ENCODE measurements around the gene SEPTIN10.

SEPTIN10 gene

DNA sequence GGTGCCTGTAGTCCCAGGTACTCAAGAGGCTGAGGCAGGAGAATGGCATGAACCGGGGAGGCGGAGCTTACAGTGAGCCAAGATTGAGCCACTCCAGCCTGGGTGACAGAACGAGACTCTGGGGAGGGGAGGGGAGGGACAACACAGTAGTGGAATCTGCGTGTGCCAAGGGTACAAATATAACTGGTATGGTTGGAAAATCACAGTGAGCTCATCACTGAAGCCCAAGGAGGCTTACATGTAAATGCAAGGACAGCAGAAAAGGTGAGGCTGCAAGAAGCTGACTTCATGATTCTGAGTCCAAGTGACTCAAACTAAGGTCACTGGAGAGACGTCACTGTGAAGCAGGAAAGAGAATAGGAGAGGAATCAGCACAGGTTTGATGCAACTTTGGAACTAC lies 9.2 kb downstream of the SEPTIN10 start:
- Histone ChIP-seq H3K4me2 (ENCODE audit: low read length) (no peak overlapping the region), H3K27me3 (ENCODE audit: control insufficient read depth, insufficient read depth, low read length) (no peaks in the 10 kb centered on the region), H3K4me3 (ENCODE audit: low read depth, low read length) (no peak overlapping the region), H3K36me3 (ENCODE audit: control insufficient read depth, insufficient read depth, low read length) (no peaks in the 10 kb centered on the region), H3K27ac (no peak overlapping the region), H3K9ac (no peak overlapping the region), H3K79me2 (no peaks in the 10 kb centered on the region), H2AFZ (no peak overlapping the region), H3K9me3 (ENCODE audit: control insufficient read depth, low read length) (no peaks in the 10 kb centered on the region), H3K4me1 (peaks cover 3% of the 10 kb centered on the region)
- TF ChIP-seq, protein P1, sequence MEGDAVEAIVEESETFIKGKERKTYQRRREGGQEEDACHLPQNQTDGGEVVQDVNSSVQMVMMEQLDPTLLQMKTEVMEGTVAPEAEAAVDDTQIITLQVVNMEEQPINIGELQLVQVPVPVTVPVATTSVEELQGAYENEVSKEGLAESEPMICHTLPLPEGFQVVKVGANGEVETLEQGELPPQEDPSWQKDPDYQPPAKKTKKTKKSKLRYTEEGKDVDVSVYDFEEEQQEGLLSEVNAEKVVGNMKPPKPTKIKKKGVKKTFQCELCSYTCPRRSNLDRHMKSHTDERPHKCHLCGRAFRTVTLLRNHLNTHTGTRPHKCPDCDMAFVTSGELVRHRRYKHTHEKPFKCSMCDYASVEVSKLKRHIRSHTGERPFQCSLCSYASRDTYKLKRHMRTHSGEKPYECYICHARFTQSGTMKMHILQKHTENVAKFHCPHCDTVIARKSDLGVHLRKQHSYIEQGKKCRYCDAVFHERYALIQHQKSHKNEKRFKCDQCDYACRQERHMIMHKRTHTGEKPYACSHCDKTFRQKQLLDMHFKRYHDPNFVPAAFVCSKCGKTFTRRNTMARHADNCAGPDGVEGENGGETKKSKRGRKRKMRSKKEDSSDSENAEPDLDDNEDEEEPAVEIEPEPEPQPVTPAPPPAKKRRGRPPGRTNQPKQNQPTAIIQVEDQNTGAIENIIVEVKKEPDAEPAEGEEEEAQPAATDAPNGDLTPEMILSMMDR (IDR thresholded peaks at IDR 0.05), result no peak

GRCh38 chr2:109602617-109603188 lies 11.1 kb downstream of the SEPTIN10 start:
- Histone ChIP-seq H3K27ac (no peak overlapping the region), H3K4me1 (peaks cover 3% of the 10 kb centered on the region), H3K9me3 (ENCODE audit: control insufficient read depth, low read length) (no peaks in the 10 kb centered on the region), H3K9ac (no peak overlapping the region), H3K79me2 (no peaks in the 10 kb centered on the region), H3K4me3 (ENCODE audit: low read depth, low read length) (no peak overlapping the region), H3K27me3 (ENCODE audit: control insufficient read depth, insufficient read depth, low read length) (no peaks in the 10 kb centered on the region), H3K36me3 (ENCODE audit: control insufficient read depth, insufficient read depth, low read length) (no peaks in the 10 kb centered on the region), H3K4me2 (ENCODE audit: low read length) (no peak overlapping the region), H2AFZ (no peak overlapping the region)
- TF ChIP-seq, protein P1 (IDR thresholded peaks at IDR 0.05), result no peak

GRCh38 chr2:109601783-109602182 lies 12.0 kb downstream of the SEPTIN10 start:
- H3K27me3 ChIP-seq (ENCODE audit: control insufficient read depth, insufficient read depth, low read length), result no peaks in the 10 kb centered on the region
- H3K4me2 ChIP-seq (ENCODE audit: low read length), result no peak overlapping the region
- no peak overlapping the region for H3K9ac ChIP-seq
- no peak overlapping the region for H3K27ac ChIP-seq
- H3K79me2 ChIP-seq, result no peaks in the 10 kb centered on the region
- H3K4me1 ChIP-seq, result peaks cover 3% of the 10 kb centered on the region
- TF ChIP-seq, protein P1 (IDR thresholded peaks at IDR 0.05), result no peak
- no peaks in the 10 kb centered on the region for H3K9me3 ChIP-seq (ENCODE audit: control insufficient read depth, low read length)
- no peak overlapping the region for H3K4me3 ChIP-seq (ENCODE audit: low read depth, low read length)
- no peaks in the 10 kb centered on the region for H3K36me3 ChIP-seq (ENCODE audit: control insufficient read depth, insufficient read depth, low read length)
- H2AFZ ChIP-seq, result no peak overlapping the region

- Histone ChIP-seq H3K9ac (no peak overlapping the region), H3K9me3 (ENCODE audit: control insufficient read depth, low read length) (no peaks in the 10 kb centered on the region), H3K4me3 (ENCODE audit: low read depth, low read length) (no peak overlapping the region), H3K4me1 (peaks cover 3% of the 10 kb centered on the region), H3K79me2 (peaks cover 4% of the 10 kb centered on the region), H3K36me3 (ENCODE audit: control insufficient read depth, insufficient read depth, low read length) (no peaks in the 10 kb centered on the region), H3K27ac (no peak overlapping the region), H2AFZ (no peak overlapping the region), H3K27me3 (ENCODE audit: control insufficient read depth, insufficient read depth, low read length) (no peaks in the 10 kb centered on the region), H3K4me2 (ENCODE audit: low read length) (no peak overlapping the region)
- TF ChIP-seq, protein P1 (IDR thresholded peaks at IDR 0.05), result no peak
Observed at GRCh38 chr2:109597283-109597682, 16.5 kb downstream of the SEPTIN10 start.

- no peak overlapping the region for H3K4me3 ChIP-seq (ENCODE audit: low read depth, low read length)
- peaks cover 4% of the 10 kb centered on the region for H3K79me2 ChIP-seq
- H2AFZ ChIP-seq, result no peak overlapping the region
- no peak overlapping the region for H3K4me2 ChIP-seq (ENCODE audit: low read length)
- no peaks in the 10 kb centered on the region for H3K27me3 ChIP-seq (ENCODE audit: control insufficient read depth, insufficient read depth, low read length)
- H3K9ac ChIP-seq, result no peak overlapping the region
- no peaks in the 10 kb centered on the region for H3K9me3 ChIP-seq (ENCODE audit: control insufficient read depth, low read length)
- H3K4me1 ChIP-seq, result no peaks in the 10 kb centered on the region
- no peak overlapping the region for H3K27ac ChIP-seq
- TF ChIP-seq, protein P1 (IDR thresholded peaks at IDR 0.05), result no peak
- no peaks in the 10 kb centered on the region for H3K36me3 ChIP-seq (ENCODE audit: control insufficient read depth, insufficient read depth, low read length)
Observed at GRCh38 chr2:109595644-109596043, 18.1 kb downstream of the SEPTIN10 start.

Measured in parathyroid adenoma (tissue), 2 donors.